DND-41 (cell line): Measurements from ENCODE around the gene MYLK.

Experiments used
- ATAC-seq: fragments of 200-7000 bp; cut with Tn5 transposase; 3 replicates; pipeline ENCODE4 v1.9.1; 2021; ENCODE audit warnings: low read depth; ENCODE audit not compliant: insufficient read depth
- DNase-seq: peaks from one replicate; pipeline ENCODE4 v3.0.0-alpha.2; 2020
- H2AFZ ChIP-seq: 2 replicates; pipeline ENCODE4 v1.6.0; 2012; ENCODE audit warnings: low read depth, low read length
- H3K27ac ChIP-seq: 2 replicates; pipeline ENCODE4 v1.5.1; 2012; ENCODE audit warnings: low read length, inconsistent platforms
- H3K27me3 ChIP-seq: fragments of 200-600 bp; sonication (generic); 2 replicates; pipeline ENCODE4 v1.6.0; 2012; ENCODE audit warnings: low read length, mild to moderate bottlenecking, inconsistent platforms; ENCODE audit not compliant: insufficient read depth, poor library complexity
- H3K36me3 ChIP-seq: 2 replicates; pipeline ENCODE4 v1.5.1; 2012; ENCODE audit warnings: low read length, inconsistent platforms; ENCODE audit not compliant: insufficient read depth
- H3K4me1 ChIP-seq: 2 replicates; pipeline ENCODE4 v1.5.1; 2012; ENCODE audit warnings: mild to moderate bottlenecking, low read length; ENCODE audit not compliant: insufficient read depth
- H3K4me2 ChIP-seq: 2 replicates; pipeline ENCODE4 v1.6.0; 2012; ENCODE audit warnings: mild to moderate bottlenecking, moderate library complexity, low read length, inconsistent platforms; ENCODE audit not compliant: insufficient read depth
- H3K4me3 ChIP-seq, 2 experiments: fragments of 200-600 bp in 1 of 2; shearing (Covaris generic) in 1 of 2; 2 replicates each; pipeline ENCODE4 v1.5.1; 2012 to 2016; ENCODE audit warnings: inconsistent platforms in 2 of 2, low read length in 2 of 2, mild to moderate bottlenecking in 2 of 2, low read depth in 1 of 2, moderate library complexity in 1 of 2
- H3K79me2 ChIP-seq: 2 replicates; pipeline ENCODE4 v1.6.0; 2012; ENCODE audit warnings: low read length, inconsistent platforms; ENCODE audit not compliant: insufficient read depth
- H3K9ac ChIP-seq: 2 replicates; pipeline ENCODE4 v1.6.0; 2012; ENCODE audit warnings: low read depth, mild to moderate bottlenecking, inconsistent platforms, low read length, moderate library complexity
- H3K9me3 ChIP-seq: 2 replicates; pipeline ENCODE4 v1.5.1; 2012; ENCODE audit warnings: low read length, moderate library complexity, mild to moderate bottlenecking, inconsistent platforms; ENCODE audit not compliant: insufficient read depth, severe bottlenecking
- H4K20me1 ChIP-seq: 2 replicates; pipeline ENCODE4 v1.6.0; 2012; ENCODE audit warnings: low read length; ENCODE audit not compliant: insufficient read depth
- CTCF ChIP-seq: IDR thresholded peaks from 2 replicates; pipeline ENCODE4 v1.5.1; 2012; ENCODE audit warnings: borderline replicate concordance, low read length, moderate library complexity, mild to moderate bottlenecking; ENCODE audit not compliant: poor library complexity, severe bottlenecking; ENCODE audit errors: extremely low read depth
- EZH2 ChIP-seq: IDR thresholded peaks from 3 replicates; pipeline ENCODE4 v1.6.1; 2012; ENCODE audit warnings: borderline replicate concordance, low read depth, mild to moderate bottlenecking, moderate library complexity, low read length, inconsistent platforms; ENCODE audit not compliant: severe bottlenecking

The MYLK gene

GRCh38 chr3:123818921-123819429, 65.2 kb downstream of the MYLK start:
- DNase-seq (no peak), ATAC-seq (no peak)
- H3K4me1 ChIP-seq, result no peaks in the 10 kb centered on the region
- H3K9ac ChIP-seq, result no peak overlapping the region
- no peaks in the 10 kb centered on the region for H3K36me3 ChIP-seq
- no peaks in the 10 kb centered on the region for H4K20me1 ChIP-seq
- peaks cover 31% of the 10 kb centered on the region for H3K27me3 ChIP-seq
- no peak overlapping the region for H2AFZ ChIP-seq
- no peak overlapping the region for H3K27ac ChIP-seq
- TF ChIP-seq EZH2 (no peak), CTCF (no peak)
- H3K79me2 ChIP-seq, result no peaks in the 10 kb centered on the region
- H3K9me3 ChIP-seq, result no peaks in the 10 kb centered on the region
- no peak overlapping the region for H3K4me2 ChIP-seq
- H3K4me3 ChIP-seq, result no peak overlapping the region

GRCh38 chr3:123818324-123818920, 65.7 kb downstream of the MYLK start:
- H3K9ac ChIP-seq, result no peak overlapping the region
- DNase-seq (no peak), ATAC-seq (no peak)
- no peak overlapping the region for H2AFZ ChIP-seq
- H4K20me1 ChIP-seq, result no peaks in the 10 kb centered on the region
- no peaks in the 10 kb centered on the region for H3K36me3 ChIP-seq
- H3K27me3 ChIP-seq, result peaks cover 31% of the 10 kb centered on the region
- no peak overlapping the region for H3K27ac ChIP-seq
- H3K79me2 ChIP-seq, result no peaks in the 10 kb centered on the region
- H3K4me3 ChIP-seq, result no peak overlapping the region
- no peak overlapping the region for H3K4me2 ChIP-seq
- H3K4me1 ChIP-seq, result no peaks in the 10 kb centered on the region
- H3K9me3 ChIP-seq, result no peaks in the 10 kb centered on the region
- TF ChIP-seq EZH2 (no peak), CTCF (no peak)

DNA sequence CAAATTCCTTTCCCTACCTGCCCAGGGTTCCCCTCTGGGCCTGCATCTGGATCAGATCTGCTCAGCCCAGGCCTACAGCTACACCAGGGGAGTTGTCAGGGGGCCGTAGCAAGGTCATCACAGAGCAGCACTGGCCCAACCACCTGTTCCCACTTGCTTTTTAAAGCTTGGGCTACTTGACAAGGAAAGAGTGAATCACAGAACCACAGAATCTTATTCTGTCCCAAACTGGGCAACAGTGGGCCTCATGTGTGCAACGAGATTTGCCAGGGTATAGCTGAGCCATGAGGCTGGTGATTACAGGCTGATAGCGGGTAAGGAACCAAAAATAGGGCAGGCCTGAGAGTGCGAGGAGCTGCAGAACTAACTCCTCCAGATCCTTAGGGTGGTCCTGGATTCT, 66.7 kb downstream of the MYLK start:
- Histone ChIP-seq H3K36me3 (no peaks in the 10 kb centered on the region), H3K4me1 (no peaks in the 10 kb centered on the region), H3K27me3 (peaks cover 31% of the 10 kb centered on the region), H3K9ac (no peak overlapping the region), H3K4me3 (no peak overlapping the region), H3K79me2 (no peaks in the 10 kb centered on the region), H2AFZ (no peak overlapping the region), H4K20me1 (no peaks in the 10 kb centered on the region), H3K9me3 (no peaks in the 10 kb centered on the region), H3K4me2 (no peak overlapping the region), H3K27ac (no peak overlapping the region)
- DNase-seq (no peak), ATAC-seq (no peak)
- TF ChIP-seq CTCF, result no peak
- TF ChIP-seq EZH2, result no peak
